H1 (cell line): ENCODE measurements around the gene GTPBP6. TPM values are rescaled to one million over a fixed set of nuclear protein-coding genes. Genes with fewer than 3 reads are reported as not detected.

Experiments used
- CTCF ChIA-PET: fragments of 300-600 bp; sonication (Branson Sonifier 250); formaldehyde crosslinking; loops from one replicate; lab custom pipeline; 2021; ENCODE audit not compliant: partially characterized antibody; lab: Charles Lee
- POLR2A ChIA-PET: fragments of 300-600 bp; sonication (Branson Sonifier 250); formaldehyde crosslinking; loops from one replicate; lab custom pipeline; 2021; ENCODE audit warnings: inconsistent platforms; ENCODE audit not compliant: partially characterized antibody; lab: Charles Lee
- DNase-seq, 2 experiments: peaks; one replicate each; pipeline versions ENCODE4 v3.0.0 to v3.0.0-alpha.2; 2010 to 2022; ENCODE audit warnings: low spot score in 2 of 2, low read depth in 1 of 2, mixed read lengths in 1 of 2
- FAIRE-seq: peaks from 2 replicates; lab custom pipeline; 2011; peaks lifted over from hg19 to GRCh38; lab: Jason Lieb, UNC
- H2AFZ ChIP-seq: 2 replicates; pipeline ENCODE4 v1.8.1; 2012; ENCODE audit warnings: low read length, inconsistent platforms
- H2AK5ac ChIP-seq: 2 replicates; pipeline ENCODE4 v1.6.1; 2013; ENCODE audit warnings: low read depth, low read length
- H2BK120ac ChIP-seq: replicated peaks from 2 replicates; pipeline ENCODE3; 2013; ENCODE audit warnings: low read depth, low read length, inconsistent platforms
- H2BK12ac ChIP-seq: 2 replicates; pipeline ENCODE4 v1.6.1; 2013; ENCODE audit warnings: low read depth, low read length
- H2BK15ac ChIP-seq: 2 replicates; pipeline ENCODE4 v1.6.1; 2013; ENCODE audit warnings: low read length
- H2BK20ac ChIP-seq: 2 replicates; pipeline ENCODE4 v1.6.1; 2013; ENCODE audit warnings: low read length
- H2BK5ac ChIP-seq: 2 replicates; pipeline ENCODE4 v1.6.1; 2013; ENCODE audit warnings: low read depth, low read length
- H3K14ac ChIP-seq: 2 replicates; pipeline ENCODE4 v1.6.1; 2013; ENCODE audit warnings: inconsistent platforms; ENCODE audit not compliant: insufficient read length
- H3K18ac ChIP-seq: 2 replicates; pipeline ENCODE4 v1.6.1; 2013; ENCODE audit warnings: low read length; ENCODE audit errors: extremely low read depth
- H3K23ac ChIP-seq: 2 replicates; pipeline ENCODE4 v1.6.1; 2013; ENCODE audit warnings: inconsistent platforms; ENCODE audit not compliant: insufficient read length
- H3K23me2 ChIP-seq: 2 replicates; pipeline ENCODE4 v1.6.1; 2013; ENCODE audit warnings: low read depth, low read length
- H3K27ac ChIP-seq: 2 replicates; pipeline ENCODE4 v1.6.1; 2011; ENCODE audit warnings: low read depth, low read length, inconsistent platforms
- H3K27me3 ChIP-seq, 4 experiments: replicated peaks in 1 of 4; 1 replicate in 1 of 4; 2 replicates in 3 of 4; pipeline versions ENCODE4 v1.6.1 to v1.8.1; 2011 to 2013; ENCODE audit warnings: low read length in 3 of 4, mild to moderate bottlenecking in 3 of 4, inconsistent platforms in 2 of 4, mixed read lengths in 2 of 4, moderate library complexity in 1 of 4; ENCODE audit not compliant: control insufficient read depth in 3 of 4, insufficient read depth in 3 of 4; ENCODE audit errors: extremely low read depth in 1 of 4
- H3K36me3 ChIP-seq, 4 experiments: 2 replicates each; pipeline versions ENCODE4 v1.6.1 to v1.8.1; 2011 to 2013; ENCODE audit warnings: mild to moderate bottlenecking in 4 of 4, low read length in 3 of 4, moderate library complexity in 2 of 4, control low read depth in 1 of 4, inconsistent platforms in 1 of 4; ENCODE audit not compliant: insufficient read depth in 4 of 4, control insufficient read depth in 2 of 4
- H3K4ac ChIP-seq: replicated peaks from 2 replicates; pipeline ENCODE3; 2013; ENCODE audit warnings: low read length, low read depth, mixed read lengths, inconsistent platforms; ENCODE audit not compliant: insufficient read length
- H3K4me1 ChIP-seq, 4 experiments: replicated peaks in 1 of 4; 1 replicate in 1 of 4; 2 replicates in 3 of 4; pipeline versions ENCODE4 v1.6.1 to v1.8.1; 2011 to 2013; ENCODE audit warnings: low read length in 3 of 4, inconsistent platforms in 2 of 4, mixed read lengths in 1 of 4; ENCODE audit not compliant: insufficient read depth in 4 of 4, control insufficient read depth in 3 of 4
- H3K4me2 ChIP-seq, 2 experiments: 2 replicates each; pipeline versions ENCODE4 v1.6.1 to v1.8.1; 2011 to 2013; ENCODE audit warnings: low read depth in 2 of 2, low read length in 2 of 2, control low read depth in 1 of 2, inconsistent platforms in 1 of 2, mild to moderate bottlenecking in 1 of 2; ENCODE audit not compliant: insufficient read depth in 1 of 2
- H3K4me3 ChIP-seq, 4 experiments: fragments of 200-600, 300-600 bp in 1 of 4; sonication (generic), shearing (Covaris generic), sonication (Bioruptor Twin) in 1 of 4; 2 replicates each; pipeline versions ENCODE4 v1.5.1 to v1.8.1; 2011 to 2016; ENCODE audit warnings: low read length in 4 of 4, low read depth in 3 of 4, control low read depth in 2 of 4, inconsistent platforms in 2 of 4, mild to moderate bottlenecking in 2 of 4, mixed read lengths in 1 of 4, moderate library complexity in 1 of 4; ENCODE audit not compliant: insufficient read depth in 2 of 4; ENCODE audit errors: extremely low read depth in 1 of 4
- H3K56ac ChIP-seq: replicated peaks from 2 replicates; pipeline ENCODE3; 2013; ENCODE audit warnings: low read depth, mild to moderate bottlenecking, mixed read lengths, low read length, inconsistent platforms; ENCODE audit not compliant: insufficient read length
- H3K79me1 ChIP-seq: 2 replicates; pipeline ENCODE4 v1.6.1; 2013; ENCODE audit warnings: low read depth, low read length, control low read depth
- H3K79me2 ChIP-seq, 2 experiments: 2 replicates each; pipeline versions ENCODE4 v1.6.1 to v1.8.1; 2012 to 2013; ENCODE audit warnings: low read length in 2 of 2, mild to moderate bottlenecking in 2 of 2, inconsistent platforms in 1 of 2; ENCODE audit not compliant: insufficient read depth in 2 of 2, control insufficient read depth in 1 of 2
- H3K9ac ChIP-seq, 4 experiments: replicated peaks in 1 of 4; 1 replicate in 1 of 4; 2 replicates in 3 of 4; pipeline versions ENCODE4 v1.6.1 to v1.8.1; 2011 to 2013; ENCODE audit warnings: low read depth in 3 of 4, low read length in 3 of 4, control low read depth in 2 of 4, mild to moderate bottlenecking in 2 of 4, moderate library complexity in 2 of 4, inconsistent platforms in 1 of 4; ENCODE audit errors: extremely low read depth in 1 of 4
- H3K9me3 ChIP-seq, 2 experiments: 2 replicates each; pipeline versions ENCODE4 v1.6.1 to v1.8.1; 2012 to 2013; ENCODE audit warnings: mild to moderate bottlenecking in 2 of 2, moderate library complexity in 2 of 2, control low read depth in 1 of 2, inconsistent platforms in 1 of 2, low read depth in 1 of 2, low read length in 1 of 2, mixed read lengths in 1 of 2; ENCODE audit not compliant: insufficient read depth in 2 of 2
- H4K20me1 ChIP-seq, 2 experiments: replicated peaks in 1 of 2; 2 replicates each; pipeline versions ENCODE3 to v1.8.1; 2011 to 2013; ENCODE audit warnings: inconsistent platforms in 2 of 2, low read length in 2 of 2, mild to moderate bottlenecking in 1 of 2; ENCODE audit not compliant: insufficient read depth in 2 of 2, control insufficient read depth in 1 of 2
- H4K5ac ChIP-seq: 2 replicates; pipeline ENCODE4 v1.6.1; 2013; ENCODE audit warnings: low read length, low read depth, mixed read lengths, inconsistent platforms; ENCODE audit not compliant: insufficient read length
- H4K8ac ChIP-seq: 2 replicates; pipeline ENCODE4 v1.8.0; 2013; ENCODE audit warnings: mild to moderate bottlenecking, moderate library complexity, low read length, inconsistent platforms; ENCODE audit not compliant: insufficient read depth; ENCODE audit errors: extremely low read depth
- H4K91ac ChIP-seq: replicated peaks from 2 replicates; pipeline ENCODE3; 2013; ENCODE audit warnings: low read length, mixed read lengths, inconsistent platforms; ENCODE audit not compliant: insufficient read length
- SP1 ChIP-seq: IDR thresholded peaks from 2 replicates; pipeline ENCODE4 v1.6.1; 2011; ENCODE audit warnings: low read depth, low read length
- WGBS, 2 experiments: shearing (Covaris generic) in 1 of 2; methylation state at CpG; one replicate each; pipeline versions ENCODE4 v1.1.6 to v1.1.7; 2013 to 2015; ENCODE audit warnings: low lambda C conversion rate in 2 of 2, mixed read lengths in 2 of 2, inconsistent platforms in 1 of 2, low coverage in 1 of 2, missing lambda C conversion rate in 1 of 2; ENCODE audit not compliant: insufficient replicate concordance in 2 of 2, insufficient coverage in 1 of 2, insufficient read length in 1 of 2; ENCODE audit errors: extremely low coverage in 1 of 2, missing lambda C conversion rate in 1 of 2; 5-methylcytosine and 5-hydroxymethylcytosine counted together
- polyA plus RNA-seq, 7 experiments: library from polyadenylated mRNA; depleted of rRNA in 3 of 7; stranded (reverse) in 5 of 7; unstranded in 2 of 7; fragments of >200 nt in 5 of 7; fragments of 200-250 nt in 2 of 7; gene quantifications; 1 replicate in 5 of 7; 2 replicates in 1 of 7; 4 replicates in 1 of 7; pipeline versions ENCODE4 v1.2.1 to v1.2.3, GENCODE V29; 2011 to 2013; ENCODE audit warnings: missing spikeins in 2 of 7, mixed read lengths in 2 of 7
- total RNA-seq: library from RNA; stranded (reverse); fragmentation: NEBNext Ultra II Directional; extraction: Animal tissue kit (Norgen Biotek cat#: 25700); gene quantifications from 2 replicates; pipeline ENCODE4 v1.2.1, GENCODE V29; 2021

The GTPBP6 gene
- total and polyA plus RNA-seq, 2 of the 8 experiments (the other 6 are each of a cell fraction or from before 2014, with no cell fraction given): 33.9 to 57.1 TPM

GRCh38 chrX:349702-350101 is 31.1 kb upstream of the GTPBP6 start:
- no peak overlapping the region for H3K14ac ChIP-seq
- H3K79me2 ChIP-seq: peaks cover 0 to 47% of the 10 kb centered on the region in 2 experiments; a peak in 2 of 4 replicates
- FAIRE-seq (no peak), DNase-seq (no peak)
- no peak overlapping the region for H3K9ac ChIP-seq
- H3K4ac ChIP-seq: no peak overlapping the region
- no peak overlapping the region for H2BK15ac ChIP-seq
- H2BK20ac ChIP-seq: no peak overlapping the region
- no peak overlapping the region for H2BK12ac ChIP-seq
- no peak overlapping the region for H4K8ac ChIP-seq
- H3K18ac ChIP-seq: no peak overlapping the region
- H3K23me2 ChIP-seq: no peaks in the 10 kb centered on the region
- TF ChIP-seq SP1: no peak
- H3K4me1 ChIP-seq: no peaks in the 10 kb centered on the region; a peak in 1 of 7 replicates
- H2BK5ac ChIP-seq: no peak overlapping the region
- no peak overlapping the region for H3K56ac ChIP-seq
- H3K4me3 ChIP-seq: no peak overlapping the region
- peaks cover 13% of the 10 kb centered on the region for H3K79me1 ChIP-seq
- H3K9me3 ChIP-seq: no peaks in the 10 kb centered on the region
- no peak overlapping the region for H2AK5ac ChIP-seq
- no peak overlapping the region for H4K5ac ChIP-seq
- 86% methylated on average over 10 of the region's 10 CpGs; no CpG with 5 or more reads in 1 of the 2 experiments for WGBS, 2 experiments
- no peaks in the 10 kb centered on the region for H3K27me3 ChIP-seq
- H3K27ac ChIP-seq: no peak overlapping the region
- POLR2A ChIA-PET: no interaction called here
- H4K20me1 ChIP-seq: peaks cover 9 to 14% of the 10 kb centered on the region in 2 experiments
- CTCF ChIA-PET: no interaction called here
- H2AFZ ChIP-seq: no peak overlapping the region
- no peak overlapping the region for H3K4me2 ChIP-seq
- H2BK120ac ChIP-seq: no peak overlapping the region
- peaks cover 0 to 25% (median 8%) of the 10 kb centered on the region in 4 experiments; a peak in 5 of 8 replicates for H3K36me3 ChIP-seq
- no peak overlapping the region for H4K91ac ChIP-seq
- no peak overlapping the region for H3K23ac ChIP-seq
